C4-2B (cell line): Measurements from ENCODE around the gene LARP4.
A peak's percentile ranks its signal among the peaks of the same experiment; 100 is the strongest.
"Not testable (repeated sequence)": the region's sequence is repeated elsewhere in the genome, so short reads cannot be mapped to it uniquely, and the experiment has no call there.

ENCODE experiments used
- H3K27ac ChIP-seq: fragments of 450-650 bp; 2 replicates; pipeline ENCODE4 v1.5.1; 2017
- CTCF ChIP-seq: fragments of 450-650 bp; conservative IDR thresholded peaks from 2 replicates; pipeline ENCODE4 v1.5.1; 2017; ENCODE audit warnings: mild to moderate bottlenecking
- ZFX ChIP-seq: fragments of 450-650 bp; IDR thresholded peaks from 2 replicates; pipeline ENCODE4 v1.6.1; 2017

LARP4 gene

DNA sequence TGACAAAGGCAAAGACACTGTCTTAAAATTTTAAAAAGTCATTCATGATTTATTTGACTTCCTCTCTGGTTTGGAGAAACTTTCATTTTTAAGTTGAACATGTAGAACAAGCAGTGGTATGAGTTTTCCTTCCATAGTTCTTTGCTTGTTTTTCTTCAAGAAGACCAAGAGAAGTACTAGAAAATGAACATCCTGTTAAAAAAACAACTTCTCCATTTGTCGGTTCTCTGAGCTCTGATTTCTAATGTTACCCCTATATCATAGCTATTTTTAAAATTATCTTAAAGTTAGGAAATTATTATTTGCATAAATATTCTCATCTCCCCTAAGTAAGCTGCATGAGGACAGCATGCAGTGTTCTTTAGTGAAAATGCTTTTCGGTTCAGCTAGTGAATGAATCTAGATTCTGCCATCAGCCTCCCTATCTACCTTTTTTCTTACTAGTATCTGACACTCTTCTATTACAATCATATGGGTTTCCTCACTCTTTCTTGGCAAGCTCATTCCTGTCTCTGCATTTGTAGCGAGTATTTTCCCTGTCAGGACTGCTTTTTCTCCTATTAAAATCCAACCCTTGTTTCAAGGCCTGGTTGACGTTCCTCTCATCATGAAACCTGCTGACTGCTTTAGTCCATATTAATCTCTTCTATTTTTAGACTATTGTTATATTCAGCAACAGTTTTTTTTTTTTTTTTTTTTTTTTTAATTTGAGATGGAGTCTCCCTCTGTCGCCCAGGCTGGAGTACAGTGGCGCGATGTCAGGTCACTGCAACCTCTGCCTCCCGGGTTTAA is 119.9 kb downstream of the LARP4 start:
- TF ChIP-seq CTCF: no peak
- TF ChIP-seq ZFX: no peak
- no peak overlapping the region for H3K27ac ChIP-seq

DNA sequence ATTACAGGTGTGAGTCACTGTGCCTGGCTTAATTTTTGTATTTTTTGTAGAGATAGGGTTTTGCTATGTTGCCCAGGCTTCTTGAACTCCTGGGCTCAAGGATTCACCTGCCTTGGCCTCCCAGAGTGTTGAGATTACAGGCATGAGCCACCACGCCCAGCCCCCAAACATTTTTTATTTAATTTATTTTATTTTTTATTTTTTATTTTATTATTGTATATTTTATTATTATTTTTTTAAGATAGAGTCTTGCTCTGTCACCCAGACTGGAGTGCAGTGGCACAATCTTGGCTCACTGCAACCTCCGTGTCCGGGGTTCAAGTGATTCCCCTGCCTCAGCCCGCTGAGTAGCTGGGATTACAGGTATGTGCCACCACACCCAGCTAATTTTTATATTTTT is 121.1 kb downstream of the LARP4 start:
- not testable (repeated sequence) for H3K27ac ChIP-seq

- no peak for TF ChIP-seq ZFX
- no peak for TF ChIP-seq CTCF
- H3K27ac ChIP-seq: no peak overlapping the region
Observed at GRCh38 chr12:50523772-50524171, 123.1 kb downstream of the LARP4 start.

DNA sequence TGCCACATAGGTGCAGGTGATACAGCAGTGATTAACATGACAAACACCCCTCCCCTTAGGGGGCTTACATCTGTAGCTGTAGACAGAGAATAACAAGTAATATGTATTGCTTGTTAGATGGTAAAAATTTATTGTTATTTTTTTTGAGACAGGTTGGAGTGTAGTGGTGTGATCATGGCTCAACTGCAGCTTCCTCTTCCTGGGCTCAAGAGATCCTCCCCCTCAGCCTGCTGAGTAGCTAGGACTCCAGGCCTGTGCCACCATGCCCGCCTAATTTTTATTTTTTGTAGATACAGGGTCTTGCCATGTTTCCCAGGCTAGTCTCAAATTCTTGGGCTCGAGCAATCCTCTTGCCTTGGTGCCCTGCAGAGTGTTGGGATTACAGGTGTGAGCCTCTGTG is 123.9 kb downstream of the LARP4 start:
- no peak overlapping the region for H3K27ac ChIP-seq

DNA sequence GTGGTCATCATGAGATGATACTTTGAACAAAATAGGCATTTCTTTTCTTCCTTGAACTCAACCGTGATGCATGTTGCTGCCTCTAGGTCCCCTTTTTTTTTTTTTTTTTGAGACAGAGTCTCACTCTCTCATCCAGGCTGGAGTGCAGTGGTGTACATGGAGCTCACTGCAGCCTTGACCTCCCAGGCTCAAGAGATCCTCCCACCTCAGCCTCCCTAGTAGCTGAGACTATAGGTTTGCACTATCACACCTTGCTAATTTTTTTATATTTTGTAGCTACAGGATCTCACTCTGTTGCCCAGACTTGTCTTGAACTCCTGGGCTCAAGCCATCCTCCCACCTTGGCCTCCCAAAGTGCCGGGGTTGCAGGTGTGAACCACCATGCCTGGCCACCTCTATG is 124.7 kb downstream of the LARP4 start:
- TF ChIP-seq CTCF (no peak), ZFX (no peak)
- H3K27ac ChIP-seq: no peak overlapping the region

More for the DNA sequence above, 123.9 kb downstream of the LARP4 start:
- TF ChIP-seq CTCF: no peak
- no peak for TF ChIP-seq ZFX

DNA sequence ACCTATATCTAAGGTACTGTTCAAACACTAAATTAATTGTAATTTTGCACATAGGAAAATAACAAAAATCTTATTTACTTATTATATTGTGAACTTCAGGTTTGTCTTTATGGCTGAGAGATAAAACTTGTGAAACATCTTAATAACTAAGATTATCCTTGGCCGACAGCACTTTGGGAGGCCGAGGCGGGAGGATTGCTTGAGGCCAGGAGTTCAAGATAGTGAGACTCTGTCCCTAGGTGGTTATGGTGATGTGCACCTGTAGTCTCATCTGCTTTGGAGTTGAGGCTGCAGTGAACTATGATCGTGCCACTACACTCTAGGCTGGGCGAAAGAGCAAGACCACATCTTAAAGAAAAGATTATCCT is 126.7 kb downstream of the LARP4 start:
- H3K27ac ChIP-seq: no peak overlapping the region
- TF ChIP-seq CTCF (no peak), ZFX (no peak)

DNA sequence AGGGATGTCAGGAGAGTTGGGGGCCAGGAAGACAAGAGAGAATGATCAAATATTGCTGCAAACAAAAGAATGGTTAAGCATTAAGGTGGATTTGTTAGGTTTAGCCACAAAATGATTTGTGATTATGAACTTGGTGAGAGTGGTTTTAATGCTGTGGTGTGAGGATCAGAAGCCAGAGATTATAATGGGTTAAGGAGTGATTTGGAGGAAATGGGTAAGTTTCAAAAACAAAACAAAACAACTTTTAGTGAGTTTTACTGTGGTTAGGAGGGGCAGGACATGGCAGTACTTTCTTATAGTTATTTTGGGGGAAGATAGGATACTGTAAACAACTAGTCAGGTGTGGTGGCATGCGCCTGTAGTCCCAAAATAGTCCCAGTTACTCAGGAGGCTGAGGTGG is 128.1 kb downstream of the LARP4 start:
- H3K27ac ChIP-seq: no peak overlapping the region
- no peak for TF ChIP-seq ZFX
- no peak for TF ChIP-seq CTCF

DNA sequence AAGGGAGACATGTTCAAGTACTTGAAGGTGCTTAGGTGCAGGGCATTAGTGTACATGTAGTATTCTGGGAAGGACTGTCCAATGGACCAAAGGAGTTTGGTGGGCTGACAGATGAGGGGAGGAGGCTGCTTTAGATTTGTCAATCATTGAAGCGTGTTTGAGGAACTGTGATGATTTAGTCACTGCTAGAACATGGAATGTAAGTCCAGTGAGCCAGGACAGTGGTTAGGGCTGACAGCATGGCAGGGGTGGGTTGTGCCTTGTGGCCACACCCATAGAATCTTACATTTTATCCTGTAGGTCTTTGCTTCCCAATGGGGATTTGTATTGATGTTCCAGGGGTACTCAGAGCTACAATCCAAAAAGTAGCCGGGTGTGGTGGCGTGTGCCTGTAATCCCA is 128.7 kb downstream of the LARP4 start:
- TF ChIP-seq CTCF (no peak), ZFX (no peak)
- peak overlapping the region; percentile 93 for H3K27ac ChIP-seq
